Hematopoietic multipotent progenitor cell (in vitro differentiated cells): ENCODE results near the gene KLHL25. TPM values are rescaled to one million over a fixed set of nuclear protein-coding genes. Genes with fewer than 3 reads are reported as not detected.
A peak's percentile ranks its signal among the peaks of the same experiment; 100 is the strongest.

ENCODE experiments used
- DNase-seq, 3 donors: peaks; one replicate each; pipeline ENCODE4 v3.0.0-alpha.2; 2011 to 2015; ENCODE audit warnings: low read depth in 2 of 3, low spot score in 2 of 3
- total RNA-seq: library from RNA; depleted of rRNA; stranded (reverse); fragments of >200 nt; gene quantifications from one replicate; pipeline ENCODE4 v1.2.3, GENCODE V29; 2012

The KLHL25 gene
- total RNA-seq, 1 donor = 2.4 TPM

DNA sequence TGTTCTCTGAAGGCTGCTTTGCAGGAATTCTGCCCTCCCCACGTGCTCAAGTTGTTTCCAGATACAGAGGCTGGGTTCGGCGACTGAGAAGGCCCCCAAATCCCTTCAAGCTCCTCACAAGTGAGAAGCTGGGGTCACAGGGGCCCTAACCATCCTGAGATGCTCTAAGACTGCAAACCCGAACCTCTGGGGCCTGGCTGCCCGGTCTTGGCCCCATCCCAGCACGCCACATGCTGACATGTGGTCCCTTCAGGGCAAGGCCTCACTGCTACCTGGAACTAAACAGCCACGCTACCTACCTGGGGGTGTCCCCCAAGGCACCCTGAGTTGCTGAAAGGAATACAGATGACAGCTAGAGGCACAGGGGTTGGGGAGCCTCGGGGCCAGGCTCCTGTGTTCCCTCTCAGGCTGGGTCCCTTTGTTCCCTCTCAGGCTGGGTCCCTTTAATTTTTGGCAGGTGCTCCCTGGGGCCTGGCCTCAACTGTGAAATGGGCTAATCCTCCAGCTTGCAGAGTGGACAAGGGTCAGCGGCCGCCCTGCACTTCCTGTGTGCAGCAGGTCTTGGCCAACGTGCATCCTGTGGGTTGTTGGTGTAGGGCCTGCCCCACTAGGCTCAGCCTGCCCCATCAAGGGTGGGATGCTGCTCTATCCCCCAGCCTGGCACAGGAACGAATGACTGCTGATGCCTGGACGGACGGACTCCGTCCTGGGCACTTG lies 32.5 kb downstream of the KLHL25 start:
- no peak for DNase-seq

DNA sequence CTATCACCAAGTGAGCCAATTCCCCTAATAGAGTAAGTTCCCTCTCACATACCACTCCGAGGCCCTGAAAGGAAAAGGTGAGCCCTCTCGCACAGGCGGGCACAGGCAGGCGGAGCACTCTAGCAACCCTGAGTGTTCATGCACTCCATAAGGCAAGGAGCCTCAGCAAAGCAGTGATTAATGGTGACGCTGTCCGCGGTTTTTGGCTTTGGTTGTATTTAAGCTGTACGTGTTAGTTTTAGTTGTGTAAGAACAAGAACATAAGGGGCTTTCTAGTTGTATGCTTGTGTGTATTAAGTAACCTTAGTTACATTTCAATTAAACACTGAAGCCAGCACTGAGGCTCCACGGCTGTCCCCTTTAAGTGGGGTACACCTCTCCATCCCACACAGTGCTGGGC lies 33.1 kb downstream of the KLHL25 start:
- no peak for DNase-seq

DNA sequence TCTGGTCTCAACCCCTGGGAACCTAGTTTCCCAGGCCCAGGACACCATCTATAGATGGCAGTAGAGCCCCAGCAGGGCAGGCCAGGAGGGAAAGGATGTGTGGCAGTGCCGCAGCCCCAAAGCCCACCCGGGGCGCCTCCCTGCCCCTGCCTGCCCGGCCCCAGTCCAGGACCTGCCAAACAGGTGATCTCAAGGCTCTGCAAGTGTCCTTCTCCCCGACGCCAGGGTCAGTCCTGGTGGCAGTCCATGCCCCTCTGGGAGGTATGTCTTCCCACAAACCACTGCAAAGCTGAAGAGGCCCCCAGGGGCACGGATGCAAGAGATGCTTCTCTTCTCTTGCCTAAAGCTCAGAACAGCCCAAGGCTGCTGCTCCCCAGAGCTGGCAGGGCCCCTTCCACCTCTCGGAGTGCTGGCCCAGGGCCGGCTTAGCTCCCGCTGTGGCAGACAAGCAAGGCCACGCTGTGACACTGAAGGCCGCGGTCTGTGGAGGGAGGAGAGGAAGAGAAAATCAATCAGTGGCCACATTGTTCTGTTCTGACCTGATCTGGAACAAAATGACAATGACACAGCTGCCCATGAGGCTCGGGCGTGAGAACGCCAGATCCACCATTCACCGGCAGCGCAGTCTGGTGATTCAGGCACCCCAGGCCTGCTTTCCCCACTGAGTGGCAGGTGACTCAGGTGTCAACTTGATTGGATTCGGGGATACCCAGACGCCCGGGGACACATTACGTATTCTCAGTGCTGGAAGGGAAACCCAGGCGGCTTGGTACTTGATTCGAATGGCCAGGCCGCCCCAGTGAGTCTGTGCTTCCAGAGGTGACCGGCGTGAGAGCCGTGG lies 34.0 kb downstream of the KLHL25 start:
- no peak for DNase-seq

DNA sequence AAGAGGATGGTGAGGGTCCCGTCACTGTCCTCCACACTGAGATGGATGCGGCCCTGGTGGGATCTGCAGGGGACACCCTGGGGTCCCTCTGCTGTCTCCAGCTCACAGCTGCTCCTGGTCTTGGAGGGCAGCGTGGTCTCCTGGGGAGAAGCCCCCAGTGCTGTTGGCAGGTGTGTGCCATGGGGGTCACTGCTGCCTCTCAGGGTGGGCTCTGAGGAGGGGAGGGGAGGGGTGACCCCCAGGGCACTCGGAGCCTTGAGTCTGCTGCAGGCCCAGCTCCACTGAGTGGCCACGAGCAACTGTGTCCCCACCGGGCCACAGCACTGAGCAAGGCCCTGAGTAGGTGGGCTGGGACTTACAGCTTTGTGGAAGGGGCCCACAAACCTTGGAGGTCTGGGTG lies 34.7 kb downstream of the KLHL25 start:
- DNase-seq = no peak

DNA sequence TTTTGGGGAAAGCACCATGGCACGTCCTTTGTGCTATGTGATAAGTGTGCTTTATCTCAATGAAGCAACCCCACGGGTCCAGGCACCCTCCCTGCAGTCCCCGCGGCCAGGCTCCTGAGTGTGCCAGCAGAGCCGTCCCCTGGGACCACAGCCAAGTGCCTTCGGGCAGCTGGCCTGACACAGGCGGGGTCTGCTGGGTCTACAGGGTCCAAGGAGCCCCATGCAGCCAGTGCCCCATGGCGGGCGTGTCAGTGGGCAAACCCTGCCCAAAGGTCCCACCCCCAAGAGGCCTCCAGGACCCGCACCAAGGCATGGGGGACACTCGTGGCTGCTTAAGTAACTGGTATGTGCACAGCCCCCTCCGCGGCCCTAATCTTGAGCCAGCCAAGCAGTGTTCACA lies 35.3 kb downstream of the KLHL25 start:
- no peak for DNase-seq

DNA sequence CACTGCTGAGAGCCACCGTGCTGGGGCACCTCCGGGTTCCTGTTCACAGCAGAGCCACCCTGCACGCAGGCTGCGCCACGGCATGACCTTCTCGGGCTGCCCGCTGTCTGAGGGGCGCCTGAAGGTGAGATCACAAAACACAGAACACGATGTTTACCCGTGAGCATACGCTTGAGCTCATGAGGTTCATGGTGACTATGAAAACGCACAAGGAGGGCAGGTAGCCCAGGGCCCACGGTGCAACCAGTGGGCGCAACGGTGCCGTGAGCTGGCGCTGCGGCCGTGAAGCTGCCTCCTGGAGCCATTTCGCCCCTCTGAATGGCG lies 36.1 kb downstream of the KLHL25 start:
- DNase-seq = no peak

DNA sequence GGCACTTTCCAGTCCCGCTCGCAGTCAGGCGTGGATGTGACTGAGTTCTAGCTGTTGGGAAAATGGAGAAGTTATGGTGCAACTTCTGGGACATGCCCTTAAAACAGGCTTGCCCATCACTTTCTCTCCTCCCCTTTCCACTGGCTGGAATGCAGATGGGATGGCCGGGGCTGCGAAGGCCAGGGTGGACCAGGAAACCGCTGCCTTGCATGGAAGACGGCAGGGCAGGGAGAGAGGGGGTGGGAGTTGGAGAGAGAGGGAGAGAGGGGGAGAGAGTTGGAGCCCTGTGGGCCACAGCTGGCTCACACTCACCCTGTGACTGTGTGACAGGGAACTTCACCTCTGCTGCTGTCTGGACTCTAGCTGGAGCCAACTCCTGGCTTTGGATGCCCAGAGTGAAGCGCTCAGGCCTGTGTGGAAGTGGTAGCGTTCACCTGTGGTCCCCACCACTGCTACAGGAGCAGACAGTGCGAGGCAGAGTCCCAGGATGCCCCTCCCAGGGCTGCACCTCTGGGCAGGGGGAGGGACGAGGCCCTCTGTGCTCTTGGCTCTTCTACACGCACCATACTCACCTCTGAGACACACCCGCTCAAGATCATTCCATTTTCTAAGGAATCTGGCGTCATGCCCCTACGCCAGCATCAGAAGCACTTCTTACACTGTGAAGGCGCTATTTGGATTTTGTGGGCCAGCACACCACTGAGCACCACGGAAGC lies 36.6 kb downstream of the KLHL25 start:
- DNase-seq = no peak

DNA sequence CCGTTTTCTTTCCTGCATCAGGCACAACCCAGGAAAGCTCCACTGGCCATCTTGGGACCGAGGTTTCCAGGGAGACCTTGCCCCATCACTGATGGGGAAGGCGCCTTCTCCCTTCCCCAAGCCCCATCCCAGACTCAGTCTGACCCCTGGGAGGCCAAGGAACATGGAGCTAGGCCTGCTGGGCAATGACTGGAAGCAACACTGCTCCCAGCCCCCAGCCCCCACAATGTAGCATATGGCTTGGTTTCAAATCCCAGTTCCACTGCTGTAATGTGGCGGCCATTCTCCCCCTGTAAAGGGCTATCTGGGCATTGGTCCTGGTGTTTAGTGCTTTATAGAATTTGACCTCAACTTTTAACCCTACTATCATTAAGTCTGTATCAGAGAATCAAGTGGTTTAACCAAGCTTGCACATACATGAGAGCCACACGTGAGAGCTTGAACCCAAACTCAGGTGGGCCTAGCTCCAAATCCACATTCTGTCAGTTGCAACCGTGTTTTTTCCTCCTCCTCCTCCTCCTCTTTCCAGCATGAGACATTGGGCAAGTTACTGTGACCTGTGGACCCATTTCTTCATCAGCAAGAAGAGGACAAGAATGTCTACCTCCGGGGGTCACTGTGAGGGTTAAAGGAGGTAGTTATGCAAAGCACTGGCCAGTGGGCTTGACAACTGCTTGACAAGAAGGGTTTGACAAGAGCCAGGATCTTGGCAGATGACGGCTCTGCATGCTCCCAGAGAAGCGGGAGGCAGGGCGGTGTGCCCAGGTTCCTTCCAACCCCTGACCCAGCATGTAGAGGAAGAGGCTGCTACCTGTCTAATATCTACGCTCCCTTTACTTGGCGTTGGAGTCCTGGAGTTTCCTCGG lies 37.4 kb downstream of the KLHL25 start:
- DNase-seq = no peak

DNA sequence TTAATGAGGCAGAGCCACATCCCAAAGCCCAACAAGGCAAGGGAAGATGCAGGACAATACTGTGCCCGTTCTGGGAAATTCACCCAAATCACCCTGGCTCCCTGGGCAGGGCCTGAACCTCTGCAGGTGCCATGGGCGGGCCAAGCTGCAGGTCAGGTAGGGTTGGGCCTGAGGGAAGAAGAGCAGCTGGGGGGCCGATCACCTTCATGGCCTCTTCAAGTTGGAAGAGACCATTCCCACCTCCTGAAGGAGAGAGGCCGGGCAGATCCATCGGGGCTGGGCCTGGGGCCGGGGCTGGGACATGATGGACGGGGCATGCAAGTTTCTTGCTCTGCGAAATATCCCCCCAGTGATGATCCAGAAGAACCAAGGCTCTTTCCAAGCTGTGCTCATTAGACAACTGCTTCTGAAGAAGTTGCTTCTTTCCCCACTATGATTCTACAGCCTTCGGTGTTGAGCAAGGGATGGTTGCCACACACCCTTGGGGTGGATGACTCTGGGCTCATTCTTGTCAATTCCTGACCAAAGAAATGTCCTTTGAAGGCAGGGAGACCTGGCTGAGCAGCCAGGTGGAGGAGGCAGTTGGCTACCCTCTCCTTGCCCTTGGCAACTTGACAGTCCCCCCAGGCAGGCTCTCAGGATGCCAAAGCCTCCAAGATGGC lies 38.2 kb downstream of the KLHL25 start:
- no peak for DNase-seq

DNA sequence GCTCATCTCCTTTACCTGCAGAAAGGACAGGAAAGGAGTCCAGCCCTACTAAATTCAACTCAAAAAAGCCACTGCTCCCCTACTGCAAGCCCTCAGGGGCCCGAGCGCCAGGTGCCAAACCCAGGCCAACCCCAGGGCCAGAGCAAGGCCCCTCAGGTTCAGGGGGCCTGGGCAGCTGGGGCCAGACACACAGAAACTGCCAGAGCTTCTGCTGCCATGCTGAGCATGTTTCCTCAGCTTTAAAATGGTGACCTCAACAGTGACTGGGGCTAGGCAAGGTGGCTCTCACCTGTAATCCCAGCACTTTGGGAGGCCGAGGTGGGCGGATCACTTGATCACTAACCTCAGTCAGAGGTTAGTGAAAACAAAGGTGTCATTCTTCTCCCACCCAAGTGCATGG lies 38.8 kb downstream of the KLHL25 start:
- no peak for DNase-seq

DNA sequence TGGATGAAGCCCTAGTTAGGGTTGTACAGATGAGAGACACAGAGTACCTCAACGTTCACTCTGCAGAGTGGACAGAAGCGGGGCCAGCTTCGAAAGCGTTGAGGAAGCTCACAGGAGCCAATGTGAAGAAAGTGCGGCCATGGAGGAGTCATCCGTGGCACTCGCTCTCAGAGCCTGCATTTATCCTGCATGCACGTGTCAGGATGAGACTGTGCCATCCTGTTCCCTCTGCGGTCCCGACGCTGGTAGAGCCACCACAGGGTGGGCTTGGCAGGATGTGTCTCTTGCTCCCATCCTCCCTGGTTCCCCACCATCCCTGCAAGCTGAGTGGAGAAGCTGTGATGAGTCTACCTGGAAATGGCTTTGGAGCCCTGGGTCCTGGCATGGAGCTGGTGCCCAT lies 39.3 kb downstream of the KLHL25 start:
- DNase-seq = no peak

DNA sequence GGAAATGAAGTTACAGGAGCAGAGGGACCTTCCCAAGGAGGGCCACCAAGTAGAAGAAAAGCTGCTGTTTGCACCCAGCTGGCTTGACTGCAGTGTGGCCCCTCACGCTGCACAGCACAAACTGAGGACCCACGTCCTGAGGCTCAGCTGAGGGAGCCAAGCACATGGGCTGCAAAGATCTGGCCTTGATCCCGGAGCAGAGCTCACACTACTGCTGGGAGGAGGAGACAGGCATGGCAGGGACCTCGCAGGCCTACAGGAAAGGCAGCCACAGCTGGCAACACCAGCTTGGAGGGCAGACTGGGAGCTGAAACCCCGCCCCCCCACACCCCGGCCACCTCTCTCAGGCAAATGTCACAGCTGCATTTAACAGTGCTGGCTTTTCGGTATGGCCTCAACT lies 39.7 kb downstream of the KLHL25 start:
- DNase-seq = no peak

DNA sequence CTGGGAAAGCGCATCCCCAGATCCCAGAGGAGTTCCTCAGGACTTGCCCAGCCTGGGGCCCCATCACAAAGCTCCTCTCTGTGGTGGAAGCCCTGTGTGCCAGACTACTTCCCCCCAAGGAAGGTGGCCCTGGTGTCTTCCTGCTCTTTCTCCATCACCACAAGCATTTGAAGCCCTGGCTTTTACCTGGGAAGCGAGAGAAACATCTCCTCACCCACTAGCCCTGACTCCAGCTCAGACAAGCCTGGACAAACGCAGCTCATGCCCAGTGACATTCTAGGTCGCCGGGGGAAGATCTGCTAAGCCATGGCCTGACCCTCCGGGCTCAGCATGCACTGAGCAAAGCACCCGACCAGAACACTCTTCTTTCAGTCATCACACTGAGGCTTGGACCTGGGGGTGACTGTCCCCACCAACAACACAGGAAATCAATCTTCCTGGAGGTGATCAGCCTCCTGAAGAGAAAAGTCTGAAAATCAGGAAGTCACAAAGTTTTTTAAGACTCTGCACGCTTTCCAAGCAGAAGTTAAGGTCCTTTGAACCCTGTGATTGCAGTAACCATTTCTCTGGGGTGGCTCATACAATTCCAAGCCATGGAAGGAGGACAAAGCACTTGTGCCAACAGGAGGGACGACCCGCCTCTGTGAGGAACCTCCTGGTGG lies 40.8 kb downstream of the KLHL25 start:
- DNase-seq = no peak

DNA sequence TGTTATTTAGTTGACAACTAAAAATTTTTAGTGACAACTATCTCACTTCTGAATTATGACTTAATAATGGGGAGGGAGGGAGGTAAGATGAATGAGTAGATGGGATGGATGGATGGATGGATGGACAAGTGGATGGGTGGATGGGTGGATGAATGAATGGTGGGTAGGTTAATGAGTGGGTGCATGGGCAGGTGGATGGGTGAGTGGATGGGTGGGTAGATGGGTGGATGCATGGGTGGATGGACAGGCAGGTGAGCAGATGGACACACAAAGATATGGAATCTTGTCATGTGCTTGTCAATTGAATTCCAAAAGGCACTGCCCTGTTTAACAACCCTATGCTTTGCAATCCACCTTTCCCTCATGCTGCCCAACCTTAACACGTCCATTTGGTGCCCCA lies 41.5 kb downstream of the KLHL25 start:
- no peak for DNase-seq

DNA sequence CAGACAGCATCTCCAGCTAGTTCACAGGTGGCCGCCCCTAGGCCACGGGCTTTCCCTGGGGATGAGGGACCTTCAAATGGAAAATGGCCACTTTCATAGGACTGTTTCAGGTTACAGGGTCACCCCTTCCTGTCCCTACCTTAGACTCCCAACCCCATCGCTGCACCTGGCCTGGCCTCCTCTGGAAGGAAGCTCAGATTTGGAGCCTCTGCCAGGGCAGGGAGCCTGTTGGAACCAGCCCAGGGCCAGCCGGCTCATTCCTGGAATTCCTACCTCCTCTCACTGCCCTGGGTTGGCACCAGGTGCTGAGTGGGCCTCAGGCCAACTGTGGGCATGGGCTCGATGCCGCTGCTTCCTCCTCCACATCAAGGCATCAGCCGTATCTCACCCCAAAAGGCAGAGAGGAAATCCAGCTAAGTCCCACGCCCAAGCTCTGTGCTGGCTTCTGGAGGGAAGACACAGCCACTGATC lies 42.2 kb downstream of the KLHL25 start:
- peak in 1 of 3 donors; percentile 48 for DNase-seq

DNA sequence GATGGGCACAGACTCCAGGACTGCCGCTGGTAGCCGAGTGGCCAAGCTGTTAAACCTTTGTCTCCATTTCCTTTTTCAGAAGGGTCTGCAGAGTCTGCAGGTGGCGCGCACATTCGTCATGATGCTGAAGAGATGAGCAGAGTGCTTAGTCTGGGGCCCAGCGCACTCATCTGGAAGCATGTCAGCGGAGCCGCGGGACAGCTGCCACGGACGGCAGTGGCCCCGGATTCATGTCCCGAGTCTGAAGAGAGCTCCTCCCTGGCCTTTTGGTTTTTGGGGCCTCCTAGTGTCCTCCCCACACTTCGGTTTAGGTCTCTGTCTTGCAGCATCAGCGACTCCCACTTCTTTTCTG lies 42.6 kb downstream of the KLHL25 start:
- DNase-seq = no peak

DNA sequence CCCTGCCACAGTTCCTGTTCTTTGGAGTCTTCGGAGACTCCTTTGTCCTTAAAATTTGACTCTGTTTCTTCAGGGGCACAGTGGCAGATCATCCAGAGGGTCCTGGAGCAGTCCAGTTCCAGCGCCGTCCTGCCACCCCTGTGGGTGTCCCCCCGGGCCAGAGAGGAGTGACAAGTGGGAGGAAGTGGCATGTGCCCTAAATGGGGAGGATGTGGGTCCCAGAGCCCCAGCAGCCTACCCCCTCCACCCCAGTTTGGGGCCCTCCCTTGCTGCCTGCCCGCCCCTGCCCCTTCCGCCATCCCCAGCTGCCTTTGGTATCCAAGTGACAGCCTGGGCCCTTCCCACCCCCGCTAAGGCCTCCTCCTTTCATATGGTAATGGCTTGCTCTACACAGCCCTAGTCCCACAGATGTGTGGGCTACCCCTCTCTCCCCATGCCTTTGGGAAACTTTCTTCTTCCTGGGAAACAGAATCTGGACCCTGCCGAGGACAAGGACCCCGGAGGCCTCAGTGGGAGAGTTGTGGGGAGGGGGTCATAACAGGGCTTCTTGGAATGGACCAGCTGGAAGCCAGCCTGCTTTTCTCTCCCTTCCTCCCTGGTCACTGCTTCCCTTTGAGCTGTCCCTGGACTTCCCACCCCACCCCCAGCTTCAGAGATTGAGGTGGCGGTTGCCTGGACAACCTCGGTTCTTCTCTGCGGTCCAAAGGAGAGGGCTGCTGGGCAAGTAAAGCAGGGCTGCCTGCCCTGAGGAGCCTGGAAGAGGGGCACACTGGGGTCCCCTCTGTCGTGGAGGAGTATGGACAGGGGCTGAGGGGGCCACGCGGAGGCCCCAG lies 43.2 kb downstream of the KLHL25 start:
- peak in 1 of 3 donors; percentile 37 for DNase-seq

DNA sequence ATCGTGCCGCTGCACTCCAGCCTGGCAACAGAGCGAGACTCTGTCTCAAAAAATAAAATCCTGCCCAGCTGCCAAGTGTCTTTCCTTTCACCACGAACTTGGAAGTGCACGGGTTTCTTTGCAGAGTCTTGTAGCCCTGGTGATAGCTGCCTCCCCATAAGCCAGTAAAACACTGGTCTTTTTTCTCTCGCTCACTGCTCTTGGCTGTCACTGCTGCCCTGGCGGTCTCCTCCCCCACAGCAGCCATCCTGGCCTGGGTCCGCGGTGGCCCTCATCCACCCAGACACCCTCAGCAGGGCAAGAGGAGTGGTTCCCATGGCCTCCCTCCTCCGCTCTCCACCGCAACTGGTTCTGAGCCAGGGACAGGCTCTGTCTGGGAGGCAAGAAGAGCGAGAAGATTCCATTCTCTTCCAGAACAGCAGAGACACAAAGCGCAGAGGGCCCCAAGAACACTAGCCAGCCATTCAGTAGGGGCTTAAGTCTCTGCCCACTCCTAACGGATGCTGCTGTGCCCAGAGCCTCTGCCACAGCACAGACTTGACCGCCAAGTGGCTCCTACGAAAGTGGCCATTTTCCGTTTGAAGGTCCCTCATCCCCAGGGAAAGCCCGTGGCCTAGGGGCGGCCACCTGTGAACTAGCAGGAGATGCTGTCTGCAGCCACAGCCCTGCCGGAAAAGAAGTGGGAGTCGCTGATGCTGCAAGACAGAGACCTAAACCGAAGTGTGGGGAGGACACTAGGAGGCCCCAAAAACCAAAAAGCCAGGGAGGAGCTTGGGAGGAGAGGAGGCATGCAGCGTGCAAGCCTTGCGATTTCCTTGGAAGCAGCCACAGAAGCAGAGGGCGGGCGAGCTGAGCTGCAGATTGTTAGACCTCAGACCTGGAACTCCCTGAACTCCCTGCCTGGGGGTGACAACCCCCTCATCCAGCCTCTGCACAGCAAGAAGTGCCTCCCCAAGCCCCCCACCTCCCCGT lies 44.1 kb downstream of the KLHL25 start:
- peak in 1 of 3 donors; percentile 11 for DNase-seq
